Ureter (tissue), 1 donor: ENCODE data around the gene COL17A1. TPM values are rescaled to one million over a fixed set of nuclear protein-coding genes. Genes with fewer than 3 reads are reported as not detected.

Experiments used
- DNase-seq: peaks from one replicate; pipeline ENCODE4 v3.0.0-alpha.2; 2020; ENCODE audit warnings: low spot score
- total RNA-seq: library from RNA; stranded (reverse); gene quantifications from one replicate; pipeline ENCODE4 v1.2.4, GENCODE V29; 2023
- donor health status: DM: yes; HTN: yes; CAD: no.

Gene COL17A1
- total RNA-seq, 1 donor from 2014 or later: 18.5 TPM

GRCh38 chr10:104033401-104033930 is 52.2 kb downstream of the COL17A1 start:
- no peak for DNase-seq

DNA sequence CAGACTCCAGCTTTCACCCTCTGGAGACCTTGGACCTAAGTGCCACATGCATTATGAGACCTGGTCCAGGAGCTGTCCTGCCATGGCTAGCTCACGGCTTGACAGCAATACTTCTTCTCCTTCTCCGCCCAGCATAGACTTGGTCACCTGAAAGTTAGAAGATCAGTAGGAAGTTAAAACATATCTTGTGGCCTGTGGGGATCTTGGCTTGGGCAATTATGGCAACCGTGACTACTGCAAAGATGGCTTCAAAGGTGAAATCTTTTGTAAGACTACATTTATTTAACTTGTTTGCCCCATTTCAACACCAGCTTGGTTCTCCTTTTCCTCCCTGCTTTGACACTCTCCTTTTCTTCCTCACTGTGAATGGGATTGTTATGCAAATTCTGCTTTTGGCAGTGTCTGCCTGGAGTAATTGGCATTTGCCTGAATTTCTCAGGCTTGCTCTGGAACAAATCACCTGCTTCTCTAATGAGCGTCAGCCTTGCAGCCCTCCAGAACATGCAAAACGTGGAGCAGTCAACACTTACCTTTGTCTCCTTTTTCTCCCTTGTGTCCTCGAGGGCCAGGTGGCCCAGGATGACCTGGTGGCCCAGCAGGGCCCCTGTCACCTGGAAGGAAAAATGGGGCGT is 53.4 kb downstream of the COL17A1 start:
- DNase-seq: no peak

DNA sequence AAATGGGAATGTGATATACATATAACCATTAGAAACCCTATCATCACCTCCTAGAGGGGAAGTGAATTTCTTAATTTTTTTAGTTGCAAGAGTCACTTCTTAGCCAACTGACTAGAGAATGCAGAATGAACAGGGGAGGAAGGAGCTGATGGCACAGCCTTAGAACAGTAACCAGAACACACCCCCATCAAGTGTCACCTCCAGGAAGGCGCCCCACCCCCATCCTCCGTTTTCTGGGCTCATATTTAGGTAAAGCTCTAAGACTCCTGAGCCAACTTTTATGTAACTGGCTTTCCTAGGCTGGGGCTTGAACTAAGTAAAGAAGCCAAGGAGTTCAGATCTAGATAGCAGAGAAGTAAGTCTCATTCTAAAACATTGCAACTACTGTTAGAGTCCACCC is 54.0 kb downstream of the COL17A1 start:
- no peak for DNase-seq

GRCh38 chr10:104029521-104029860 is 56.2 kb downstream of the COL17A1 start:
- no peak for DNase-seq

DNA sequence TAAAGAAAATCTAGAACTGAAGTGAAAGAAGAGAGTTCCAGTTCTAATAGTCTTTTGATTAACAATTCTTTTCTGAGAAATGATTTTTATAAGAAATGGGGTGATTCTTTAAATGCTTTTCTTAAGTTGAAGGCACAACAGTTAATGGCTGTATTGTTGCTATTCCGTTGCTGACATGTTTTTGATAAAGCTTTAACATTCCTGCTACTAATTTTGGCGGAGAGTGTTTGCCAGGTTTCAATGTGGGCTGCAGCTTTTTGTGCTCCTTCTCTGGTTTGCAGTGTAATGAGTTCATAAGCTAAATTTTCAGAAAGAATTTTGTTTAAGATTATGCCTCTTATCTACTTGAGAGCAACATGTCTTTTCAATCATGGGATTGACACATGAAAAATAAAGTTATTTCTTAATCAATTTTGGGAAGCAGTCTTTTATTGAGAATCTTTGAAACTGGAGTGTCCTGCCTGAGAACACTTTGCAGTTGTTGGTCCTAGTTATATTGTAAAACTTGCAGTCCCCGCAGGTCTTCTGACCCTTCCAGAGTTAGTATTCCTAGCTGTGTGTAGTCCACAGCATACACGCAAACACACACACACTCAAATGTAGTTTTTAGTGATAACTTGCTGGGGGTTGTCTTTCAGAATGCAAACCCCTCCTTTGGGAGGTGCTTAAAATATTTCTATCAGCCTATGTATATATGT is 56.7 kb downstream of the COL17A1 start:
- DNase-seq: no peak

GRCh38 chr10:104028146-104028545 is 57.5 kb downstream of the COL17A1 start:
- DNase-seq: no peak

- no peak for DNase-seq
These were observed 58.9 kb downstream of the COL17A1 start for GRCh38 chr10:104026762-104027161.

GRCh38 chr10:104025524-104025923 is 60.2 kb downstream of the COL17A1 start:
- DNase-seq: no peak

DNA sequence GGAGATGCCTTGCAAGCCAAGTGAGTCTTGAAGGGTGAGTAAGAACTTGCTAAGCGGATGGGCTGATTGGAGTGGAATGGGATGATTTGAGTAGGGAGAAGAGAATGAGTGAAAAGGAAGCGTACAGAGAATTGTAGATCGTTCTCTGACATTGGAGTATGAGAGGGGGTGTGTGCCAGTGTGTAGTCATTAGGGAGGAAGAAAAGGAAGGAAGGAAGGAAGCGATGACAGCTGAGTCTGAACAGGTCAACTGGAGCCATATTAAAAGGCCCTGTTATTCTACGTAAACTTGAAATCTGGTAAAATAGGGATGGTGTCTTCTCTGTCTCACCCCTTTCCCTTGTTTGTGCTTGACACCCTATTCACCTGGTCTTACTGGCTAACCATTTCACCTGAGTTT is 63.7 kb downstream of the COL17A1 start:
- DNase-seq: no peak

DNA sequence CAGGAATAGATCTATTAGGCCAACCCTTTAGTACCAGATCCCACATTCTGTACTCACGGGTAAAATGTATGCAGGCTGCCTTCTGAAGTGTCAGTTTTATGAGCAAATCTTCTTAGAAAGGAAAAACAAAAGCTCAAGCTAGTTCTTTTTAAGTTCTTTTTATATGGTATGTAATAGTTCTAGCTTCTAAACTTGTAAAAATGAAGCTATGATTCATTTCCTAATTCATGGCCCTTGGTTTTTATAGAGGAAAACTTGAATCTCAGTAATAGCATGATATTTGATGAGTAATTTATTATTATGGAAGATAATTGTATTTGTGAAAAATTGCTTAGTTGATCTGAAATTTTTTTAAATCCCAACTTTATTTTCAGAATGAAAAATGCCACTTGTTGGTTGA is 64.4 kb downstream of the COL17A1 start:
- no peak for DNase-seq

DNA sequence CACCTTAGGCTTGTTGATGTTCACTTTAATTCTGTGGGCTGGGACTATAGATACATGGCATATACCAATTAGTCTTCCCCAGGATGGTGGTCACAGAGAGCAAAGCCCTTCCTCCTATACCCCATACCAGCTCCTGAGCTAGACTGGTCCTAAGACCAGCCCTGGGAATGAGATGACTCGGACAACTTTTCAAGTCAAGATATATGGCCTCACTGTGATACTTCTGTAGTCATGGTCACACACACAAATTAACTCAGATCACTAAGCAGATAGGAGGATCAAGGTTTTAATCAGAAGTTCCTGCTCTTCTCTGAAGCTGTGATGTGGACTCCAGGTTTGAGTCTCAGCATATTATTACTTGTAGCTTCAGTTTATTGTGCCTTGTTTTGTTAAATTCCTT is 65.7 kb downstream of the COL17A1 start:
- DNase-seq: no peak

DNA sequence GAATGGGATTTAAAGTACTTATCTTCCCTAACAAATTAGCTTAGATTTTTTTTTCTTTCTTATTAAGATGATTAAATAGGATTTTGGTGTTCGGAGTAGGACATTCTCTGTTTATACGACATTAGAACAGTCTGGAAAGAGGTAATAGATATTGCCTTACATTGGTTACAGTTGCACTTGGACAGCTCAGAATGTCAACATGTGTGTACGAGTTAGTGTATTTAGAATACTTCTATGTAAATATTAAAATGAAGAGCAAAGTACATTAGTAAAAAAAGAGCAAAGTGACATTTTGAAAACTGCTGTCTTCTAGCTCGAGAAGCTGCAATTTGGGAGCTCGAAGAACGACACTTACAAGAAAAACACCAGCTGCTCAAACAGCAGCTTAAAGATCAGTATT is 67.2 kb downstream of the COL17A1 start:
- DNase-seq: no peak

GRCh38 chr10:104016661-104017060 is 69.0 kb downstream of the COL17A1 start:
- no peak for DNase-seq

DNA sequence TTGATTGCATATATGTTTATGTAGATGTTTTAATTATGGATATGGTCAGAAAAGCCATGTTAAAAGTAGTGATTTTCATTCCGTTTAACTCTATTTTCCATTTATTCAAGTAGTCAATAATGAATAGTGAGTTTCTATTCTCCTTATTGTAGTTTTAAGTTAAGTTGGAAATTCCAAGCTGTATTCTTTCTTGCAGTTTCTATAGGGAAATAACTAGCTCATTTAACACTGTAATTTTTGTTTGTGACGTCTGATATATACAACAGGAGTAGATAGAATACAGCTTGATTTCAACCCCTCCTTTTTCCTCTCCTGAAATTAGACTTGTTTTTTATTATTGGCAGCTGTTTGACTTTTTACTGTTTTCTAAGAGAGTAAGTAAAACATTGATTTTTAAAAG is 71.5 kb downstream of the COL17A1 start:
- no peak for DNase-seq

DNA sequence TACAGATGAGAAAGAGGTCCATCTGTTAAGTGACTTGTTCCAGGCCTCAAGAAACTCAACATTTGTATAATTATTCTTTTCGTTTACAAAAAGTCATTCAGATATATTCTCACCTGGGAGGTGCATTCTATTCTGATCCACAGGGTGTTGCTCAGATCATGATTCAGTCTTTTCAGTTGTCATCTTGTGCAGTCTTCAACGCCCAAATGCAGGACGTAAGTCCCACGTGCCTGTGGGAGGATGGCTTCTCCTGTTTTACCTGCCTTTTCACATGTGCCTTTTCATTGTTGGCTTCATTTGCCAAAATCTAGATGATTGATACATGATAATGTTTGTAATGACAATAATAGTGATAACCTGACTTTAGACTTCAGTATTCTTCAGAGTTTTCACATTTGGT is 72.2 kb downstream of the COL17A1 start:
- DNase-seq: no peak

DNA sequence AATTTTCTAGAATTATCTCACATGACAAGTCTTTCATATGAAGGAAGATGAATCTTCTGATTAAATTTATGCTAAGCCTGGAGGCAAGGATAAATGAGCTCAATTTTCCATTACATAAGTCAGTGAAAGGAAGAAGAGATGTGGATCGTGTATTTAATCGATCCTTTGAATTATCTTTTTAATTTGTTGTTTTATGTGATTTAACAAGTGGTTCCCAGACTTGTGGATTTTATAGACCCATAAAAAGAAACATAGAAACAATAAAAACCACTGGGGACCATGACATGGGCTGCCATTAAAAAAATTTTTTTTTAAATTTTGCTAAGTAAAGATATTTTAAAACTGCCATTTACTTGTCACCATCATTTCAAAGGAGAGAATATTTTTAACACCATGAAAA is 73.8 kb downstream of the COL17A1 start:
- DNase-seq: no peak

GRCh38 chr10:104005172-104005863 is 80.4 kb downstream of the COL17A1 start:
- DNase-seq: no peak

GRCh38 chr10:104002911-104003310 is 82.8 kb downstream of the COL17A1 start:
- DNase-seq: no peak

DNA sequence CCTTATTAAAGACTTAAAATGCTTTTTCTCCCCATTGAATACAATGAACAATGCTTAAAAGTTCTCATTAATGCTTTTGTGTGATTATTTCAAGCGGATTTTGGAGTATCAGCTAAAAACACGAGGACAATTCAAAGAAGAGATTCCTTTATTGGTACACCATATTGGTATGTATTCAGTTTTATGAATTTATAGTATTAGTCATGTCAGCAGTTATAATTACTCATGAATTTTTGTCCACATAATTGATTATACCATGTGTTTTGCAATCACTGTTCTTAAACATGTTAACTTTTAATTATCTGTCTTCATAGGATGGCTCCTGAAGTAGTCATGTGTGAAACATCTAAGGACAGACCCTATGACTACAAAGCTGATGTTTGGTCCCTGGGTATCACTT is 86.9 kb downstream of the COL17A1 start:
- no peak for DNase-seq

DNA sequence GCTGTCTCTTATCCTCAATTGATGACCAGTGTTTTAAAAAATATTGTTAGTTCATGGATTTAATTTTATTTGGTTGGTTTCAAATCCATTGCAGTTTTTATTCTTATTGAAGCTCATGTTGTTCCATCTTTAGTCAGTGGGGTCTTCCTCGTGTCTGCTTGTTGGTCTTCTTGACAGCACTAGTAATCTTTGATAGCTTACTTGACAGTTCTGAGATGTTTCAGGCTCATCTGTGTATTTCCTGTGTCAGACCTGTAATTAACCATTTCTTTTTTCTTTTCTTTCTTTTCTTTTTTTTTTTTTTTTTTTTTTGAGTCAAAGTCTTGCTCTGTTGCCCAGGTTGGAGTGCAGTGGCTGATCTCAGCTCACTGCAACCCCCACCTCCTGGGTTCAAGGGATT is 90.5 kb downstream of the COL17A1 start:
- no peak for DNase-seq

GRCh38 chr10:103991393-103992128 is 94.1 kb downstream of the COL17A1 start:
- no peak for DNase-seq

- DNase-seq: no peak
These were observed 95.1 kb downstream of the COL17A1 start for GRCh38 chr10:103990531-103990930.
